CD14-positive monocyte (primary cell): ENCODE data around the gene COL4A1. TPM values are rescaled to one million over a fixed set of nuclear protein-coding genes. Genes with fewer than 3 reads are reported as not detected.

Experiments used
- DNase-seq, 3 donors: peaks; one replicate each; pipeline ENCODE4 v3.0.0-alpha.2; 2011 to 2022
- H2AFZ ChIP-seq: 2 replicates; pipeline ENCODE4 v1.6.0; 2012; ENCODE audit warnings: mild to moderate bottlenecking, low read depth, low read length, inconsistent platforms; ENCODE audit not compliant: insufficient read depth, poor library complexity, severe bottlenecking
- H3K27ac ChIP-seq, 2 donors: 1 replicate in 1 of 2; 2 replicates in 1 of 2; pipeline ENCODE4 v1.5.1; 2012 to 2013; ENCODE audit warnings: low read length in 2 of 2, control low read depth in 1 of 2, inconsistent platforms in 1 of 2, low read depth in 1 of 2, mild to moderate bottlenecking in 1 of 2
- H3K27me3 ChIP-seq, 2 donors: one replicate each; pipeline versions ENCODE4 v1.6.0 to v1.6.1; 2011 to 2013; ENCODE audit warnings: low read length in 2 of 2; ENCODE audit not compliant: control insufficient read depth in 2 of 2, insufficient read depth in 2 of 2
- H3K36me3 ChIP-seq, 2 donors: replicated peaks in 1 of 2; 1 replicate in 1 of 2; 2 replicates in 1 of 2; pipeline versions ENCODE4 v1.5.1 to v1.6.1; 2012 to 2013; ENCODE audit warnings: low read length in 2 of 2, control low read depth in 1 of 2, inconsistent platforms in 1 of 2, mild to moderate bottlenecking in 1 of 2; ENCODE audit not compliant: insufficient read depth in 2 of 2, control insufficient read depth in 1 of 2
- H3K4me1 ChIP-seq, 2 donors: 1 replicate in 1 of 2; 2 replicates in 1 of 2; pipeline versions ENCODE4 v1.5.1 to v1.6.1; 2012 to 2013; ENCODE audit warnings: low read length in 2 of 2, control low read depth in 1 of 2, inconsistent platforms in 1 of 2, mild to moderate bottlenecking in 1 of 2, moderate library complexity in 1 of 2; ENCODE audit not compliant: insufficient read depth in 2 of 2, control insufficient read depth in 1 of 2
- H3K4me2 ChIP-seq: replicated peaks from 2 replicates; pipeline ENCODE3; 2012; ENCODE audit warnings: low read length, moderate library complexity, mild to moderate bottlenecking; ENCODE audit not compliant: poor library complexity, severe bottlenecking; ENCODE audit errors: extremely low read depth
- H3K4me3 ChIP-seq, 3 experiments: fragments of 200-600 bp in 1 of 3; sonication (generic) in 1 of 3; replicated peaks in 1 of 3; 1 replicate in 2 of 3; 2 replicates in 1 of 3; pipeline ENCODE4 v1.5.1; 2011 to 2013; ENCODE audit warnings: low read length in 3 of 3, mild to moderate bottlenecking in 3 of 3, control low read depth in 2 of 3, low read depth in 2 of 3, inconsistent platforms in 1 of 3, moderate library complexity in 1 of 3
- H3K79me2 ChIP-seq: 2 replicates; pipeline ENCODE4 v1.6.0; 2012; ENCODE audit warnings: mild to moderate bottlenecking, control low read depth, inconsistent platforms, low read length, moderate library complexity; ENCODE audit not compliant: insufficient read depth
- H3K9ac ChIP-seq: 2 replicates; pipeline ENCODE4 v1.6.0; 2017; ENCODE audit warnings: low read length, mild to moderate bottlenecking; ENCODE audit not compliant: insufficient read depth, poor library complexity, severe bottlenecking
- H3K9me3 ChIP-seq, 2 donors: replicated peaks in 1 of 2; 1 replicate in 1 of 2; 2 replicates in 1 of 2; pipeline versions ENCODE4 v1.5.1 to v1.6.1; 2012 to 2013; ENCODE audit warnings: low read length in 2 of 2, control low read depth in 1 of 2; ENCODE audit not compliant: control insufficient read depth in 1 of 2, insufficient read depth in 1 of 2
- H4K20me1 ChIP-seq: 2 replicates; pipeline ENCODE4 v1.6.0; 2012; ENCODE audit warnings: mild to moderate bottlenecking, low read length, control low read depth, moderate library complexity; ENCODE audit not compliant: insufficient read depth
- H3K27ac Mint-ChIP-seq, 7 donors: one replicate each; pipeline ENCODE4 v1.8.0; 2020; ENCODE audit warnings: mild to moderate bottlenecking in 7 of 7, mixed read lengths in 7 of 7, moderate library complexity in 6 of 7, inconsistent platforms in 2 of 7
- H3K27me3 Mint-ChIP-seq, 3 donors: one replicate each; pipeline ENCODE4 v1.8.0; 2021 to 2022; ENCODE audit warnings: low read depth in 3 of 3, mild to moderate bottlenecking in 3 of 3, mixed read lengths in 3 of 3, moderate library complexity in 3 of 3, inconsistent platforms in 1 of 3
- H3K36me3 Mint-ChIP-seq, 2 donors: one replicate each; pipeline ENCODE4 v1.8.0; 2020; ENCODE audit warnings: mixed read lengths in 2 of 2, inconsistent platforms in 1 of 2, mild to moderate bottlenecking in 1 of 2
- H3K4me1 Mint-ChIP-seq: one replicate; pipeline ENCODE4 v1.8.0; 2020; ENCODE audit warnings: mild to moderate bottlenecking, mixed read lengths
- H3K4me3 Mint-ChIP-seq, 2 donors: one replicate each; pipeline ENCODE4 v1.8.0; 2020; ENCODE audit warnings: mild to moderate bottlenecking in 2 of 2, mixed read lengths in 2 of 2, moderate library complexity in 1 of 2
- H3K9me3 Mint-ChIP-seq, 7 donors: one replicate each; pipeline ENCODE4 v1.8.0; 2020 to 2022; ENCODE audit warnings: mixed read lengths in 7 of 7, mild to moderate bottlenecking in 6 of 7, moderate library complexity in 6 of 7, inconsistent platforms in 2 of 7
- WGBS: methylation state at CpG from one replicate; pipeline ENCODE4 v1.1.5; 2013; ENCODE audit warnings: missing lambda C conversion rate; ENCODE audit not compliant: insufficient coverage; 5-methylcytosine and 5-hydroxymethylcytosine counted together
- intact Hi-C, 2 donors: fragments of 100-400 bp; cut with micrococcal nuclease; formaldehyde crosslinking; loops; one replicate each; pipeline versions ENCODE4 v1.15.0 to v1.15.1; 2023
- polyA plus RNA-seq, 3 donors: library from polyadenylated mRNA; depleted of rRNA in 1 of 3; unstranded in 2 of 3; stranded (reverse) in 1 of 3; fragments of 300-500 nt in 2 of 3; fragments of >200 nt in 1 of 3; fragmentation: Illumina TruSeq in 2 of 3; gene quantifications; 1 replicate in 2 of 3; 2 replicates in 1 of 3; pipeline ENCODE4 v1.2.3, GENCODE V29; 2012 to 2021
- TF ChIP-seq, protein P1 (sequence below): fragments of 200-600 bp; IDR thresholded peaks from one replicate; pipeline ENCODE4 v1.8.0; 2022; ENCODE audit warnings: antibody characterized with exemption, mild to moderate bottlenecking

COL4A1 gene
- polyA plus RNA-seq, 3 donors: 0.16 to 0.25 TPM; not detected in 1

DNA sequence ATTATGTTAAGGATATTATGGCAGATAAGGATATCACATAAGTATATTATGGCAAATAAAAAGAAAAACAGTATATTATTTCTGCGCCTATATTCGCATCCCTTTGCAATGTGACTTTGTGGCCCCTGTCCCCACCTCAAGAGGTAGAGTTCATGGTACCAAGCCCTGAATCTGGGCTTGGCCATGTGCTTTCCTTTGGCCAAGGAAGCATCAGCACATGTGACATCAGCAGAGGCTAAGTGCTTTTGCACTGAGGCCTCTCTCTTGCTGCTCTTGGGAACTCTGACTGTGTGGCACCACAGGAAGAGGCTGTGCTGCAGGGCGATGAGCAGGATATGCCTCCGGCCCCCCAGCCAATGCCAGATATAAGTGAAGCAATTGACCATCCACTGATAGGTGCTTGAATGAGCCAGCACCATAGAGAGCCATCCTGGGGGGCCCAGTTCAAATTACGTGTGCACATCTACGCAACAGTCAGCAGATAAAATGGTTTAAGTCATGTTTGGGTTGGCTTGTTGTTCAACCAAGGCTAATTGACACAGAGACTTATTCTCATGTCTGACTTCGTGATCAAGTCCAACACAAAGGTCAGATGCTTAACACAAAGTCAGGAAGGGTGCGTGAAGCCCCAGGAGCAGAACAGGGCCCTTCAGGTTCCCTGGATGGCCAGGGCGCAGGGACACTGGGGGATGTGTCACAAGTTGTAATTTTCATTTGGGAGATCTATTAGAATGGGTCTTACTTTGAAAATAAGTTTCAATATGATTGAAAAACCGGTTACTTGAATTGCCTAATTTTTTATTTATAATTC lies 173.3 kb downstream of the COL4A1 start:
- Mint-ChIP-seq H3K9me3 (no peaks in the 10 kb centered on the region), H3K4me1 (peaks cover 16% of the 10 kb centered on the region), H3K36me3 (no peaks in the 10 kb centered on the region), H3K27me3 (peaks cover 1 to 4% (median 2%) of the 10 kb centered on the region in 3 donors), H3K27ac (peak overlapping the region in 2 of 7 donors; percentile 26 to 57), H3K4me3 (no peak overlapping the region)
- Histone ChIP-seq H3K27me3 (no peaks in the 10 kb centered on the region), H3K9me3 (no peaks in the 10 kb centered on the region), H3K9ac (no peak overlapping the region), H3K4me3 (no peak overlapping the region), H3K27ac (no peak overlapping the region), H3K4me1 (peaks cover 13 to 15% of the 10 kb centered on the region in 2 donors), H3K79me2 (no peaks in the 10 kb centered on the region), H4K20me1 (no peaks in the 10 kb centered on the region), H2AFZ (no peak overlapping the region), H3K4me2 (no peak overlapping the region), H3K36me3 (no peaks in the 10 kb centered on the region)
- 96% methylated on average over 8 of the region's 10 CpGs for WGBS
- DNase-seq: no peak
- intact Hi-C loops: loop anchor here in 1 of 2 donors (10.0 kb wide), 2 partner anchors 281 to 359 kb away; no protein-coding TSS in a partner anchor
- TF ChIP-seq, protein P1, sequence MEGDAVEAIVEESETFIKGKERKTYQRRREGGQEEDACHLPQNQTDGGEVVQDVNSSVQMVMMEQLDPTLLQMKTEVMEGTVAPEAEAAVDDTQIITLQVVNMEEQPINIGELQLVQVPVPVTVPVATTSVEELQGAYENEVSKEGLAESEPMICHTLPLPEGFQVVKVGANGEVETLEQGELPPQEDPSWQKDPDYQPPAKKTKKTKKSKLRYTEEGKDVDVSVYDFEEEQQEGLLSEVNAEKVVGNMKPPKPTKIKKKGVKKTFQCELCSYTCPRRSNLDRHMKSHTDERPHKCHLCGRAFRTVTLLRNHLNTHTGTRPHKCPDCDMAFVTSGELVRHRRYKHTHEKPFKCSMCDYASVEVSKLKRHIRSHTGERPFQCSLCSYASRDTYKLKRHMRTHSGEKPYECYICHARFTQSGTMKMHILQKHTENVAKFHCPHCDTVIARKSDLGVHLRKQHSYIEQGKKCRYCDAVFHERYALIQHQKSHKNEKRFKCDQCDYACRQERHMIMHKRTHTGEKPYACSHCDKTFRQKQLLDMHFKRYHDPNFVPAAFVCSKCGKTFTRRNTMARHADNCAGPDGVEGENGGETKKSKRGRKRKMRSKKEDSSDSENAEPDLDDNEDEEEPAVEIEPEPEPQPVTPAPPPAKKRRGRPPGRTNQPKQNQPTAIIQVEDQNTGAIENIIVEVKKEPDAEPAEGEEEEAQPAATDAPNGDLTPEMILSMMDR: no peak

DNA sequence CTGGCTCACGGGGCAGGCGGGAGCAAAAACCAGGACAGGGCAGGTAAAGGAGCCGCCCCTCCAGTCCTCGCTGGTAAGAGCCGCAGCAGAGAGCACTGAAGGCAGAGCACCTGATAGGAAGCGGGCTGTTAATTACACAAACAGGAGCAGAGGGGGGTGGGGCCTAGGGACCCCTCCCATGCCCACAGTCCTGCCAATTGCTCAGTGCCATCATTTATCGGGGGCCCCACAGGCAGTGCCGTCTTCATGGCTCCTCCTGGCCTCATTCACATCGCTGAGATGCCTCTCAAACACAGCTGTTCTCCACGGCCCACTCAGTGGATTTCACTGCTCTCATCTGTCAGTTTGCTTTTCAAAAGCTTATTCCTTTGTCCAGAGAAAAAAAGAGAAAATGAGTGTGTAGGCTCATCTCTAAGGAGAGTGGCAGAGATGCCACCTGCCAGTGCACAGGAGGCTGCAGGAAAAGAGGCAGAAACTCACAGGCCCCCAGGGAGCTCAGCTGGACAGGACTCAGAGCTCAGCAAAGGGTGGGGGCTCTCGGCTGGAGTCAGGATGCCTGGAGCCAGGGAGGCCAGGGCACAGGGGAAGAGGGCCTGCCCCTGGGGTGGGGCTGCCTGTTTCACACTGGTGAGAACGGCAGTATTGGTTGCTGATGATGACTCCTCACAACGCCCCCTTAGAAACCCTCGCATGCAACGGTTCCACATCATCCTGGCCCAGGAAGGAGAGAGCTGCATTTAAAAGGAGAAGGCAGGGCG lies 174.6 kb downstream of the COL4A1 start:
- Histone ChIP-seq H3K9me3 (no peaks in the 10 kb centered on the region), H4K20me1 (no peaks in the 10 kb centered on the region), H3K36me3 (no peaks in the 10 kb centered on the region), H2AFZ (no peak overlapping the region), H3K27ac (no peak overlapping the region), H3K9ac (no peak overlapping the region), H3K4me1 (peaks cover 8 to 9% of the 10 kb centered on the region in 2 donors), H3K79me2 (no peaks in the 10 kb centered on the region), H3K27me3 (no peaks in the 10 kb centered on the region), H3K4me2 (no peak overlapping the region), H3K4me3 (no peak overlapping the region)
- Mint-ChIP-seq H3K36me3 (no peaks in the 10 kb centered on the region), H3K4me3 (no peak overlapping the region), H3K9me3 (peaks cover 0 to 2% (median 0%) of the 10 kb centered on the region in 7 donors), H3K27ac (peak overlapping the region in 3 of 7 donors; percentile 3 to 72 (median 49)), H3K4me1 (peaks cover 8% of the 10 kb centered on the region), H3K27me3 (peaks cover 1 to 7% (median 2%) of the 10 kb centered on the region in 3 donors)
- DNase-seq: no peak
- intact Hi-C loops: loop anchor here in 1 of 2 donors (10.0 kb wide), 2 partner anchors 282 to 358 kb away; no protein-coding TSS in a partner anchor
- 81% methylated on average over 10 of the region's 16 CpGs for WGBS
- TF ChIP-seq, protein P1: no peak
